Measurements from ENCODE around the gene NIPBL. TPM values are rescaled to one million over a fixed set of nuclear protein-coding genes. Genes with fewer than 3 reads are reported as not detected.

The NIPBL gene
- total RNA-seq, 1 experiment from 2014 or later, result 69.5 TPM

DNA sequence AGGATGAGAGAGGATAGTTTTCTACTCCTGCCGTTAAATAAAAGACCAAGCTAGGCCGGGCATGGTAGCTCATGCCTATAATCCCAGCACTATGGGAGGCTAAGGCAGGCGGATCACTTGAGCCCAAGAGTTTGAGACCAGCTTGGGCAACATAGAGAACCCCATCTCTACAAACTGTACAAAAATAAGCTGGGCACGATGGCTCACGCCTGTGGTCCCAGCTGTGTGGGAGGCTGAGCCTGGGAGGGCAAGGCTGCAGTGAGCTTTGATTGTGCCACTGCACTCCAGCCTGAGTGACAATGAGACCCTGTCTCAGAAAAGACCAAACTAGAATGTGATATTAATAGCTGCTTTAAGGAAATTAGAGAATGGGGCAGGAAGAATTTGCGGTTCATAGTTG, 158.4 kb downstream of the NIPBL start:
- H3K4me1 ChIP-seq (ENCODE audit: insufficient read depth, low read length, poor library complexity, severe bottlenecking), result no peaks in the 10 kb centered on the region
- no TSS peak for BruUV-seq (replicated peaks)
- H3K27me3 ChIP-seq (replicated peaks; ENCODE audit: insufficient read depth, low read depth, low read length, poor library complexity), result no peaks in the 10 kb centered on the region
- no peak overlapping the region for H3K4me3 ChIP-seq (ENCODE audit: low read depth, low read length, poor library complexity, severe bottlenecking)
- ChIA-PET CTCF (no interaction called here), POLR2A (ENCODE audit: low non-redundant PET) (no interaction called here)
- no peak overlapping the region for H3K27ac ChIP-seq (ENCODE audit: low read depth, low read length, poor library complexity, severe bottlenecking)
- TF ChIP-seq, protein P1, sequence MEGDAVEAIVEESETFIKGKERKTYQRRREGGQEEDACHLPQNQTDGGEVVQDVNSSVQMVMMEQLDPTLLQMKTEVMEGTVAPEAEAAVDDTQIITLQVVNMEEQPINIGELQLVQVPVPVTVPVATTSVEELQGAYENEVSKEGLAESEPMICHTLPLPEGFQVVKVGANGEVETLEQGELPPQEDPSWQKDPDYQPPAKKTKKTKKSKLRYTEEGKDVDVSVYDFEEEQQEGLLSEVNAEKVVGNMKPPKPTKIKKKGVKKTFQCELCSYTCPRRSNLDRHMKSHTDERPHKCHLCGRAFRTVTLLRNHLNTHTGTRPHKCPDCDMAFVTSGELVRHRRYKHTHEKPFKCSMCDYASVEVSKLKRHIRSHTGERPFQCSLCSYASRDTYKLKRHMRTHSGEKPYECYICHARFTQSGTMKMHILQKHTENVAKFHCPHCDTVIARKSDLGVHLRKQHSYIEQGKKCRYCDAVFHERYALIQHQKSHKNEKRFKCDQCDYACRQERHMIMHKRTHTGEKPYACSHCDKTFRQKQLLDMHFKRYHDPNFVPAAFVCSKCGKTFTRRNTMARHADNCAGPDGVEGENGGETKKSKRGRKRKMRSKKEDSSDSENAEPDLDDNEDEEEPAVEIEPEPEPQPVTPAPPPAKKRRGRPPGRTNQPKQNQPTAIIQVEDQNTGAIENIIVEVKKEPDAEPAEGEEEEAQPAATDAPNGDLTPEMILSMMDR (conservative IDR thresholded peaks at IDR 0.05; ENCODE audit: low read depth, low read length), result no peak
- TF ChIP-seq EZH2 (IDR thresholded peaks at IDR 0.05; ENCODE audit: borderline replicate concordance, low read depth, low read length, poor library complexity, severe bottlenecking), result no peak
- H3K9me3 ChIP-seq (ENCODE audit: low read depth, low read length, poor library complexity, severe bottlenecking), result no peaks in the 10 kb centered on the region
- peaks cover 18% of the 10 kb centered on the region for H3K36me3 ChIP-seq (ENCODE audit: insufficient read depth, low read length, poor library complexity, severe bottlenecking)
- intact Hi-C loops (cut with micrococcal nuclease; ENCODE audit: unreplicated experiment), result no loop called here
- DNase-seq (ENCODE audit: low spot score), result no peak

DNA sequence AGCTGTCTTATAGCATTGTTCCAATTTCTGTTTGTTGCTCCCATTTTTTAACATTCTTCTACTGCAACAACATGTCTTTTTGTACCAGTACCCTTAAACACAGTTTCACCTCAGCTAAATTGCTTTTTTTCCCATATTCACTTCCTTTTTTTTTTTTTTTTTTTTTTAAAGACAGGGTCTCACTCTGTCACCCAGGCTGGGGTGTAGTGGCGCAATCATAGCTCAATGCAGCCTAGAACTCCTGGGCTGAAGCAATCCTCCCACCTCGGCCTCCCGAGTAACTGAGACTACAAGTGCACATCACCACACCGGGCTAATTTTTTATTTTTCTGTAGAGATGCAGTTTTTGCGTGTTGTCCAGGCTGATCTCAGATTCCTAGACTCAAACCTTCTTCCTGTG, 161.3 kb downstream of the NIPBL start:
- no peaks in the 10 kb centered on the region for H3K27me3 ChIP-seq (replicated peaks; ENCODE audit: insufficient read depth, low read depth, low read length, poor library complexity)
- H3K4me3 ChIP-seq (ENCODE audit: low read depth, low read length, poor library complexity, severe bottlenecking), result no peak overlapping the region
- intact Hi-C loops (cut with micrococcal nuclease; ENCODE audit: unreplicated experiment), result no loop called here
- DNase-seq (ENCODE audit: low spot score), result no peak
- H3K36me3 ChIP-seq (ENCODE audit: insufficient read depth, low read length, poor library complexity, severe bottlenecking), result peaks cover 24% of the 10 kb centered on the region
- H3K9me3 ChIP-seq (ENCODE audit: low read depth, low read length, poor library complexity, severe bottlenecking), result no peaks in the 10 kb centered on the region
- H3K27ac ChIP-seq (ENCODE audit: low read depth, low read length, poor library complexity, severe bottlenecking), result no peak overlapping the region
- no peaks in the 10 kb centered on the region for H3K4me1 ChIP-seq (ENCODE audit: insufficient read depth, low read length, poor library complexity, severe bottlenecking)
- ChIA-PET POLR2A (ENCODE audit: low non-redundant PET) (no interaction called here), CTCF (no interaction called here)
- no peak for TF ChIP-seq EZH2 (IDR thresholded peaks at IDR 0.05; ENCODE audit: borderline replicate concordance, low read depth, low read length, poor library complexity, severe bottlenecking)
- TF ChIP-seq, protein P1 (conservative IDR thresholded peaks at IDR 0.05; ENCODE audit: low read depth, low read length), result no peak
- no TSS peak for BruUV-seq (replicated peaks)

DNA sequence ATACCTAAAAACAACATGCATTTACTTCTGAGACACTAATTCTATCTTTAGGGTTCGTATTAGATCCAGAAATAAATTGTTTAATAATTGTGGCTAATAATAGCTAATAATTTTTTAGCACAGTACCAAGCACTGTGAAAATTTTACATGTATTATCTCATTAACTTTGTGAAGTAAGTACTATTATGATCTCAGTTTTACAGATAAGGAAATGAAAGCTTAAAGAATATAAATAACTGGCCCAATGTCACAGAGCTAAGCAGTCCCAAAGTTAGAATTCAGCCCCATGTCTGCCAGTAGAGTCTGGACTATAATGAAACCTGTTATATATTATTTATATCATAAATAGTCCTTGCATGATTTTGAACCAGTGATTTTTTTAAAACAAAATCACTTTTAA, 163.3 kb downstream of the NIPBL start:
- intact Hi-C loops (cut with micrococcal nuclease; ENCODE audit: unreplicated experiment), result no loop called here
- Histone ChIP-seq H3K27ac (ENCODE audit: low read depth, low read length, poor library complexity, severe bottlenecking) (no peak overlapping the region), H3K9me3 (ENCODE audit: low read depth, low read length, poor library complexity, severe bottlenecking) (no peaks in the 10 kb centered on the region), H3K4me3 (ENCODE audit: low read depth, low read length, poor library complexity, severe bottlenecking) (no peak overlapping the region), H3K27me3 (replicated peaks; ENCODE audit: insufficient read depth, low read depth, low read length, poor library complexity) (no peaks in the 10 kb centered on the region), H3K4me1 (ENCODE audit: insufficient read depth, low read length, poor library complexity, severe bottlenecking) (no peaks in the 10 kb centered on the region), H3K36me3 (ENCODE audit: insufficient read depth, low read length, poor library complexity, severe bottlenecking) (peaks cover 33% of the 10 kb centered on the region)
- BruUV-seq (replicated peaks), result no TSS peak
- TF ChIP-seq, protein P1 (conservative IDR thresholded peaks at IDR 0.05; ENCODE audit: low read depth, low read length), result no peak
- no peak for TF ChIP-seq EZH2 (IDR thresholded peaks at IDR 0.05; ENCODE audit: borderline replicate concordance, low read depth, low read length, poor library complexity, severe bottlenecking)
- DNase-seq (ENCODE audit: low spot score), result no peak
- POLR2A ChIA-PET (ENCODE audit: low non-redundant PET), result no interaction called here
- CTCF ChIA-PET, result no interaction called here
